Hepatocyte (in vitro differentiated cells): ENCODE results near the gene TNS3. TPM values are rescaled to one million over a fixed set of nuclear protein-coding genes. Genes with fewer than 3 reads are reported as not detected.

Experiments
- DNase-seq: peaks from one replicate; pipeline ENCODE4 v3.0.0-alpha.2; 2016; ENCODE audit warnings: low spot score
- H2AFZ ChIP-seq: fragments of 200-600 bp; sonication (generic); 2 replicates; pipeline ENCODE4 v1.6.0; 2016; ENCODE audit warnings: antibody characterized with exemption, mild to moderate bottlenecking
- H3K27ac ChIP-seq: fragments of 200-600 bp; sonication (generic); 2 replicates; pipeline ENCODE4 v1.5.1; 2016; ENCODE audit warnings: mild to moderate bottlenecking
- H3K27me3 ChIP-seq: fragments of 200-600 bp; sonication (generic); 2 replicates; pipeline ENCODE4 v1.6.1; 2016
- H3K36me3 ChIP-seq: fragments of 200-600 bp; sonication (generic); replicated peaks from 2 replicates; pipeline ENCODE4 v1.5.1; 2016; ENCODE audit warnings: low read depth; ENCODE audit not compliant: insufficient read depth
- H3K4me1 ChIP-seq: fragments of 200-600 bp; sonication (generic); 2 replicates; pipeline ENCODE4 v1.5.1; 2016; ENCODE audit warnings: mild to moderate bottlenecking, moderate library complexity; ENCODE audit not compliant: insufficient read depth
- H3K4me2 ChIP-seq: fragments of 200-600 bp; sonication (generic); 2 replicates; pipeline ENCODE4 v1.6.0; 2016
- H3K4me3 ChIP-seq: fragments of 200-600 bp; sonication (generic); 2 replicates; pipeline ENCODE4 v1.5.1; 2016; ENCODE audit warnings: mild to moderate bottlenecking
- H3K79me2 ChIP-seq: fragments of 200-600 bp; sonication (generic); 2 replicates; pipeline ENCODE4 v1.6.0; 2017; ENCODE audit warnings: mild to moderate bottlenecking
- H3K9me2 ChIP-seq: fragments of 200-600 bp; sonication (generic); replicated peaks from 2 replicates; pipeline ENCODE4 v1.6.0; 2017; ENCODE audit warnings: mild to moderate bottlenecking; ENCODE audit not compliant: insufficient read depth
- H3K9me3 ChIP-seq: fragments of 200-600 bp; sonication (generic); 2 replicates; pipeline ENCODE4 v1.5.1; 2016; ENCODE audit warnings: low read depth, mild to moderate bottlenecking
- H4K20me1 ChIP-seq: fragments of 200-600 bp; sonication (generic); 2 replicates; pipeline ENCODE4 v1.6.0; 2016; ENCODE audit warnings: mild to moderate bottlenecking; ENCODE audit not compliant: insufficient read depth, poor library complexity, severe bottlenecking
- EZH2 ChIP-seq: fragments of 200-600 bp; sonication (generic); IDR thresholded peaks from 2 replicates; pipeline ENCODE4 v1.6.1; 2016; ENCODE audit warnings: antibody characterized with exemption, mild to moderate bottlenecking, borderline replicate concordance
- EZH2phosphoT487 ChIP-seq: fragments of 200-600 bp; sonication (generic); IDR thresholded peaks from one replicate; pipeline ENCODE4 v1.6.1; 2018; ENCODE audit warnings: antibody characterized with exemption, mild to moderate bottlenecking, low read depth, moderate library complexity; ENCODE audit not compliant: unreplicated experiment, severe bottlenecking
- WGBS: methylation state at CpG from one replicate; pipeline ENCODE4 v1.1.6; 2016; ENCODE audit warnings: low lambda C conversion rate; ENCODE audit errors: missing lambda C conversion rate; 5-methylcytosine and 5-hydroxymethylcytosine counted together
- polyA plus RNA-seq: library from polyadenylated mRNA; unstranded; fragments of >200 nt; fragmentation: Nextera tagmentation; extraction: Ambion mirVana; gene quantifications from 2 replicates; pipeline ENCODE4 v1.2.1, GENCODE V29; 2016
- total RNA-seq: library from RNA; depleted of rRNA; stranded (reverse); fragments of >200 nt; gene quantifications from 2 replicates; pipeline ENCODE4 v1.2.3, GENCODE V29; 2014
- TF ChIP-seq, protein P1 (sequence below): fragments of 200-600 bp; sonication (generic); IDR thresholded peaks from 2 replicates; pipeline ENCODE4 v1.5.1; 2016; ENCODE audit warnings: antibody characterized with exemption, mild to moderate bottlenecking; ENCODE audit not compliant: poor library complexity

The TNS3 gene
- total and polyA plus RNA-seq, 2 experiments from 2014 or later: 30.0 to 73.3 TPM

DNA sequence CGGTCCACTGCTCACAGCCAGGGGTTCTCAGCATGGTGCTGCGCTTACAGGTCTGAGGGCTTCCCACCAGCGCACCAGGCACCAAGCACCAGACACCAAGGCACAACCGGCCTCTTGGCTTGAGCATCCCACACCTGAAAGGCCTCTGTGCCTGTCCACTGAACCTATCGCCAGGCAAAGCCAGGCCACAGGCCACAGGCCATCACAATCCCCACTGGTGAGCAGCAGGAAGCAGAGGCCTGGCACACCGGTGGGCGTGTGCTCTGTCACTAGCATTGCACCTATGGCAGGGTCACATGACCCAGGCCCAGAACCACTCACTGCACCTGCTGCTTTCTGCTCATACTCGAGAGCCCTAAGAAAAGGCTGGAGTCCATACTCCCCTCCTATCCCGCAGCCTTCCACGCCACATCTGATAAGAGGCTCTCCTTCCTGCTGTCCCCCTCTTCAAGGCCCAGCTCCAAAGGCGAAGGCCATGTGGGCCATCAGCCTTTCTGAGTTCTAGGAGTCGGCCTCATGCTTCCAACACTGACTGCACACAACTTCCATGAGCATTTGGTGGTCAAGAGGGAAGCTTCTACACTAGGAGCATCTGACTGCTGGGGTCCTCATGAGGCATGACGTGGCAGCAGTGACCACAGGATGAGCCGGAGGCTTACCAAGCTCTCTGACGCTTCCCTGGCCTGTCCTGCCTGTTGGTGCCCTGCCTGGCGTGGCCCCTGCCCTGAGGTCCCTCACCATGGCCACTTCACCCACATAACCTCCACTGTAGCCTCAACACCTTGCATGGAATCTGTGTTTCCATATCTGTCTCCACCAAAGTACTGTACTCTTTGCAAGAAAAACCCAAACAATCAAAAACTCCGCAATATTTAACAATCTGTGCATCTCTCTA lies 166.3 kb downstream of the TNS3 start:
- no peaks in the 10 kb centered on the region for H3K27me3 ChIP-seq
- no peaks in the 10 kb centered on the region for H4K20me1 ChIP-seq
- no peaks in the 10 kb centered on the region for H3K9me2 ChIP-seq
- no peak overlapping the region for H2AFZ ChIP-seq
- DNase-seq: no peak
- H3K9me3 ChIP-seq: no peaks in the 10 kb centered on the region
- TF ChIP-seq, protein P1, sequence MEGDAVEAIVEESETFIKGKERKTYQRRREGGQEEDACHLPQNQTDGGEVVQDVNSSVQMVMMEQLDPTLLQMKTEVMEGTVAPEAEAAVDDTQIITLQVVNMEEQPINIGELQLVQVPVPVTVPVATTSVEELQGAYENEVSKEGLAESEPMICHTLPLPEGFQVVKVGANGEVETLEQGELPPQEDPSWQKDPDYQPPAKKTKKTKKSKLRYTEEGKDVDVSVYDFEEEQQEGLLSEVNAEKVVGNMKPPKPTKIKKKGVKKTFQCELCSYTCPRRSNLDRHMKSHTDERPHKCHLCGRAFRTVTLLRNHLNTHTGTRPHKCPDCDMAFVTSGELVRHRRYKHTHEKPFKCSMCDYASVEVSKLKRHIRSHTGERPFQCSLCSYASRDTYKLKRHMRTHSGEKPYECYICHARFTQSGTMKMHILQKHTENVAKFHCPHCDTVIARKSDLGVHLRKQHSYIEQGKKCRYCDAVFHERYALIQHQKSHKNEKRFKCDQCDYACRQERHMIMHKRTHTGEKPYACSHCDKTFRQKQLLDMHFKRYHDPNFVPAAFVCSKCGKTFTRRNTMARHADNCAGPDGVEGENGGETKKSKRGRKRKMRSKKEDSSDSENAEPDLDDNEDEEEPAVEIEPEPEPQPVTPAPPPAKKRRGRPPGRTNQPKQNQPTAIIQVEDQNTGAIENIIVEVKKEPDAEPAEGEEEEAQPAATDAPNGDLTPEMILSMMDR: no peak
- no peak for TF ChIP-seq EZH2
- no peak for TF ChIP-seq EZH2phosphoT487
- H3K79me2 ChIP-seq: peaks cover under 1% of the 10 kb centered on the region
- H3K4me1 ChIP-seq: no peaks in the 10 kb centered on the region
- H3K27ac ChIP-seq: no peak overlapping the region
- WGBS: 97% methylated on average over 17 of the region's 17 CpGs
- H3K4me2 ChIP-seq: no peak overlapping the region
- H3K4me3 ChIP-seq: no peak overlapping the region
- no peaks in the 10 kb centered on the region for H3K36me3 ChIP-seq

DNA sequence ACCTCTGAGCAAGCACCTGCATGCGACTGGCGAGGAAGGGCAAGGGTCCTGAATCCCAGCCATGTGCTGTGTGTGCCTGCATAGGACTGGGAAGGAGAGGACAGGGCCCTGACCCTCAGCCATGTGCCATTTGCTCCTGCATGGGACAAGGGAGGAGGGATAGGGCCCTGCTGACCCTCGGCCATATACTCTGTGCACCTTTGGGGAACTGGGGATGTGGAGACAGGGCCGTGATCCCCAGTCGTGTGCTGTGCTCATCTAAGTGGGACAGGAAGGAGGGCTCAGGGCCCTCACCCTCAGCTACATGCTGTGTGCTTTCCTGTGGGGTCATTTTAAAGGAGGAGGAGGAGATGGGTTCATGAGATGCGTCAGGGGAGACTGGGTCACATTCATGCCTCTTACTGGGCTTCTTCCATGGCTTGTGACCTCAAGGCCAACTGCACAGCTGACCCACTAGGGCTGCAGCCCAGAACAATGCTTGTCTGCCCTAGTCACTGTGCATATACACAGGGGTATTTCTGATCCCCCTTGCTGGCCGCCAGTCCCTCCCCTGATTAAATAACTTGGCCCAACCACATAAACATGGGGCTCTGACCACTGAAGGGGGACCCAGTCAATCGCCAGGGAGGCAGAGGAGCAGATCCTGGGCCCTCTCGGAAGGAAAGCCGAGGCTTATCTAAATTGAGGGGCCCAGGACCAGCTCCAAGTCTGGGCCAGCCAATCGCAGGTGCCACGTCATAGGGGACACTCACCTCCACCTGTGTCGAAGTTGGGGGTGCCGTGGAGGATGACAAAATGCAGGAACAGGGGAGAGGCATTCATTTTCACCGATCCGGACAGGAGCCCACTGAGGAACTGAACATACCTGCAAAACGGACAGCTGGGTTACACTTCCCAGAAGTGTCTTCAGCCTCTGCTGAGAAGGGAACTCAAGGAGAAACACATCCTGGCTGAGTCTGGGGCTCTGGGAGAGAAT lies 167.3 kb downstream of the TNS3 start:
- no peak overlapping the region for H3K27ac ChIP-seq
- H2AFZ ChIP-seq: no peak overlapping the region
- no peak for DNase-seq
- peaks cover 4% of the 10 kb centered on the region for H3K79me2 ChIP-seq
- no peaks in the 10 kb centered on the region for H3K9me3 ChIP-seq
- H3K9me2 ChIP-seq: no peaks in the 10 kb centered on the region
- no peaks in the 10 kb centered on the region for H3K4me1 ChIP-seq
- H3K4me2 ChIP-seq: no peak overlapping the region
- WGBS: 98% methylated on average over 17 of the region's 17 CpGs
- H3K4me3 ChIP-seq: no peak overlapping the region
- H3K36me3 ChIP-seq: no peaks in the 10 kb centered on the region
- H4K20me1 ChIP-seq: no peaks in the 10 kb centered on the region
- H3K27me3 ChIP-seq: no peaks in the 10 kb centered on the region
- no peak for TF ChIP-seq EZH2
- no peak for TF ChIP-seq EZH2phosphoT487
- TF ChIP-seq, protein P1: no peak

DNA sequence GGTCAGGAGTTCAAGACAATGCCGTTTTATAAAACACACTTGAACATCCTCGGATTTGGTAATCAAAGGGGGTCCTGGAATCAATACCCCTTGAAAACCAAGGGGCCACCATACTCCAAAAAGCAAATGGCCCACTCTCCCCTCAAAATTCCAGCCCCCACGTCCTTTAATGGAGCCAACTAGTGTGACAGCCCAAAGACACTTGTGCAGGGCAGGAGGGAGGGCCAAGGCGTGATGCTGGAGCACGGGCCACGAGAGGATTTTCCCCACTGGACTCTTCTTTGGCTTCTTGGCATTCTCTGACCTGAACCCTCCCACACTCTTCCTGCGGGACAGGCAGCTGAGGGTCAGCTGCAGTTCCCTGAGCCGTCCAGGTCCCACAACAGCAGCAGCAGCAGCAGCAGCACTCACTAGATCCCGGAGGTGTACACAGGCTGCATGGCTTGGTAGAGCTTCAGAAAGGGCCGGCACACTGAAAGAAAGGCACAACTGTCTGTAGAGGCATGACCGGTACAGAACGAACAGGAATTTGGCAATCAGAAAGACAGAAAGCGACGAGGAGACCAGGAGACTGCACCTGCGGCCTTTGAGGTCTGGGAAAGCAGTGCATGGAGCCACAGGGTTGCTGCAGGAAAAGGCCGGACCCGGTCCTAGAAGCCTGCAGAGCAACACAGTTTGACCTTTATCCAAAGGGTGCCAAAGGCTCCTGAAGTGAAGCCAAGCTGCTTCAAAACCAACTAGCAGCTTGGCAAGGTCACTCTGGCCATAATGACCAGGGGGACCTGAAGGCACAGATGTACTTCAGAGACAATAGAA lies 168.2 kb downstream of the TNS3 start:
- H3K4me2 ChIP-seq: no peak overlapping the region
- H3K27ac ChIP-seq: no peak overlapping the region
- no peak for DNase-seq
- no peaks in the 10 kb centered on the region for H4K20me1 ChIP-seq
- TF ChIP-seq EZH2phosphoT487 (no peak), EZH2 (no peak)
- TF ChIP-seq, protein P1: no peak
- H3K27me3 ChIP-seq: no peaks in the 10 kb centered on the region
- no peaks in the 10 kb centered on the region for H3K4me1 ChIP-seq
- no peak overlapping the region for H3K4me3 ChIP-seq
- H3K9me2 ChIP-seq: no peaks in the 10 kb centered on the region
- H2AFZ ChIP-seq: no peak overlapping the region
- WGBS: 97% methylated on average over 17 of the region's 17 CpGs
- no peaks in the 10 kb centered on the region for H3K9me3 ChIP-seq
- no peaks in the 10 kb centered on the region for H3K36me3 ChIP-seq
- H3K79me2 ChIP-seq: peaks cover 4% of the 10 kb centered on the region
